Naive thymus-derived CD4-positive, alpha-beta T cell (primary cell): ENCODE data around the gene SOX21. TPM values are rescaled to one million over a fixed set of nuclear protein-coding genes. Genes with fewer than 3 reads are reported as not detected.

ENCODE experiments used
- ATAC-seq: fragments of 150-1000 bp; cut with Tn5 transposase; 2 replicates; pipeline ENCODE4 v1.10.0; 2021; ENCODE audit warnings: mild to moderate bottlenecking, moderate library complexity
- CTCF ChIA-PET: fragments of 350-600 bp; sonication (Branson Sonifier 250); formaldehyde crosslinking; loops from one replicate; lab custom pipeline; 2021; ENCODE audit warnings: antibody characterized with exemption; lab: Charles Lee
- POLR2A ChIA-PET: fragments of 350-600 bp; sonication (Branson Sonifier 250); formaldehyde crosslinking; loops from one replicate; lab custom pipeline; 2021; ENCODE audit warnings: antibody characterized with exemption, inconsistent platforms; lab: Charles Lee
- DNase-seq, 9 donors: peaks; one replicate each; pipeline versions ENCODE4 v3.0.0 to v3.0.0-alpha.2; 2020 to 2022; ENCODE audit warnings: mixed read lengths in 1 of 9
- H3K27ac ChIP-seq: one replicate; pipeline ENCODE4 v1.7.0; 2013; ENCODE audit warnings: mild to moderate bottlenecking, low read depth, low read length, moderate library complexity
- H3K27me3 ChIP-seq, 2 donors: one replicate each; pipeline ENCODE4 v1.7.0; 2013; ENCODE audit warnings: low read length in 2 of 2, mild to moderate bottlenecking in 2 of 2, moderate library complexity in 2 of 2; ENCODE audit not compliant: control insufficient read depth in 2 of 2, insufficient read depth in 2 of 2
- H3K36me3 ChIP-seq, 3 experiments: 1 replicate in 2 of 3; 2 replicates in 1 of 3; pipeline ENCODE4 v1.7.0; 2013; ENCODE audit warnings: low read length in 3 of 3, mild to moderate bottlenecking in 3 of 3, moderate library complexity in 1 of 3; ENCODE audit not compliant: insufficient read depth in 3 of 3, control insufficient read depth in 2 of 3
- H3K4me1 ChIP-seq, 2 donors: one replicate each; pipeline ENCODE4 v1.7.0; 2013; ENCODE audit warnings: low read length in 2 of 2, mild to moderate bottlenecking in 2 of 2, moderate library complexity in 1 of 2; ENCODE audit not compliant: control insufficient read depth in 2 of 2, insufficient read depth in 2 of 2
- H3K4me3 ChIP-seq: 2 replicates; pipeline ENCODE4 v1.7.0; 2013; ENCODE audit warnings: mild to moderate bottlenecking, low read length
- H3K9me3 ChIP-seq, 3 experiments: 1 replicate in 2 of 3; 2 replicates in 1 of 3; pipeline ENCODE4 v1.7.0; 2013; ENCODE audit warnings: low read length in 3 of 3; ENCODE audit not compliant: control insufficient read depth in 2 of 3
- H3K27ac Mint-ChIP-seq, 9 donors: one replicate each; pipeline ENCODE4 v1.8.0; 2020 to 2022; ENCODE audit warnings: mixed read lengths in 9 of 9, mild to moderate bottlenecking in 8 of 9, moderate library complexity in 5 of 9, inconsistent platforms in 2 of 9
- H3K27me3 Mint-ChIP-seq, 5 donors: one replicate each; pipeline ENCODE4 v1.8.0; 2021 to 2022; ENCODE audit warnings: mixed read lengths in 5 of 5, mild to moderate bottlenecking in 1 of 5
- H3K36me3 Mint-ChIP-seq, 5 donors: one replicate each; pipeline ENCODE4 v1.8.0; 2020 to 2022; ENCODE audit warnings: mixed read lengths in 5 of 5, mild to moderate bottlenecking in 3 of 5, inconsistent platforms in 1 of 5
- H3K4me1 Mint-ChIP-seq, 7 donors: one replicate each; pipeline ENCODE4 v1.8.0; 2020 to 2022; ENCODE audit warnings: mixed read lengths in 7 of 7, mild to moderate bottlenecking in 3 of 7, inconsistent platforms in 1 of 7
- H3K4me3 Mint-ChIP-seq, 10 donors: one replicate each; pipeline ENCODE4 v1.8.0; 2020 to 2022; ENCODE audit warnings: mild to moderate bottlenecking in 10 of 10, mixed read lengths in 10 of 10, moderate library complexity in 6 of 10, inconsistent platforms in 2 of 10
- H3K9me3 Mint-ChIP-seq, 11 donors: one replicate each; pipeline ENCODE4 v1.8.0; 2020 to 2022; ENCODE audit warnings: mixed read lengths in 11 of 11, mild to moderate bottlenecking in 4 of 11, inconsistent platforms in 1 of 11, moderate library complexity in 1 of 11
- intact Hi-C, 2 donors: fragments of 100-400 bp; cut with micrococcal nuclease; formaldehyde crosslinking; loops; one replicate each; pipeline ENCODE4 v1.15.1; 2023
- polyA plus RNA-seq, 2 donors: library from polyadenylated mRNA; unstranded; fragments of 300-500 nt; fragmentation: Illumina TruSeq; gene quantifications; one replicate each; pipeline ENCODE4 v1.2.3, GENCODE V29; 2021
- total RNA-seq, 6 experiments: library from RNA in 5 of 6; stranded (reverse) in 5 of 6; gene quantifications; 1 replicate in 5 of 6; 2 replicates in 1 of 6; pipeline ENCODE4 v1.2.3 and lab custom pipeline; 2021 to 2026

The SOX21 gene
- total and polyA plus RNA-seq, 7 experiments from 2014 or later: not detected

GRCh38 chr13:94716016-94716415 lies 3.7 kb upstream of the SOX21 start:
- H3K27ac ChIP-seq: no peak overlapping the region
- H3K4me1 ChIP-seq: no peaks in the 10 kb centered on the region
- Mint-ChIP-seq H3K4me3 (no peak overlapping the region), H3K27ac (no peak overlapping the region), H3K9me3 (peaks cover 0 to 3% (median 0%) of the 10 kb centered on the region in 11 donors), H3K36me3 (peaks cover 0 to 2% (median 0%) of the 10 kb centered on the region in 5 donors), H3K4me1 (peaks cover 0 to 14% (median 8%) of the 10 kb centered on the region in 7 donors), H3K27me3 (peaks cover 55 to 61% (median 59%) of the 10 kb centered on the region in 5 donors)
- ATAC-seq: no peak
- H3K4me3 ChIP-seq: no peak overlapping the region
- no peaks in the 10 kb centered on the region for H3K36me3 ChIP-seq
- no peak for DNase-seq
- intact Hi-C loops: no loop called here
- H3K9me3 ChIP-seq: no peaks in the 10 kb centered on the region
- ChIA-PET POLR2A (no interaction called here), CTCF (no interaction called here)
- H3K27me3 ChIP-seq: peaks cover 0 to 7% of the 10 kb centered on the region in 2 donors

GRCh38 chr13:94713561-94714182 lies 1.3 kb upstream of the SOX21 start:
- intact Hi-C loops: no loop called here
- peaks cover 0 to 32% (median 17%) of the 10 kb centered on the region in 7 donors for H3K4me1 Mint-ChIP-seq
- H3K4me3 Mint-ChIP-seq: peak overlapping the region; percentile 1 to 47 (median 31)
- no peak overlapping the region for H3K27ac Mint-ChIP-seq
- no peaks in the 10 kb centered on the region for H3K9me3 ChIP-seq
- H3K4me1 ChIP-seq: no peaks in the 10 kb centered on the region
- no peak overlapping the region for H3K4me3 ChIP-seq
- H3K36me3 Mint-ChIP-seq: peaks cover 0 to 4% (median 0%) of the 10 kb centered on the region in 5 donors
- ATAC-seq: no peak
- no peak overlapping the region for H3K27ac ChIP-seq
- no peaks in the 10 kb centered on the region for H3K36me3 ChIP-seq
- no peak for DNase-seq
- peaks cover 0 to 27% of the 10 kb centered on the region in 2 donors for H3K27me3 ChIP-seq
- CTCF ChIA-PET: no interaction called here
- POLR2A ChIA-PET: no interaction called here
- peaks cover 0 to 15% (median 3%) of the 10 kb centered on the region in 11 donors for H3K9me3 Mint-ChIP-seq
- peaks cover 65 to 76% (median 68%) of the 10 kb centered on the region in 5 donors for H3K27me3 Mint-ChIP-seq

- H3K27ac Mint-ChIP-seq: peak overlapping the region in 1 of 9 donors; percentile 42
- ChIA-PET POLR2A (no interaction called here), CTCF (no interaction called here)
- H3K4me3 Mint-ChIP-seq: peak overlapping the region in 6 of 10 donors; percentile 60 to 79 (median 68)
- peaks cover 0 to 22% (median 7%) of the 10 kb centered on the region in 11 donors for H3K9me3 Mint-ChIP-seq
- peaks cover 0 to 9% (median 0%) of the 10 kb centered on the region in 5 donors for H3K36me3 Mint-ChIP-seq
- H3K4me1 Mint-ChIP-seq: peaks cover 0 to 39% (median 20%) of the 10 kb centered on the region in 7 donors
- DNase-seq (no peak), ATAC-seq (peak; percentile 19)
- no peaks in the 10 kb centered on the region for H3K4me1 ChIP-seq
- peaks cover 0 to 27% of the 10 kb centered on the region in 2 donors for H3K27me3 ChIP-seq
- H3K4me3 ChIP-seq: no peak overlapping the region
- H3K9me3 ChIP-seq: peaks cover 0 to 5% (median 0%) of the 10 kb centered on the region in 3 experiments
- no peaks in the 10 kb centered on the region for H3K36me3 ChIP-seq
- peaks cover 69 to 80% (median 73%) of the 10 kb centered on the region in 5 donors for H3K27me3 Mint-ChIP-seq
- intact Hi-C loops: no loop called here
- H3K27ac ChIP-seq: no peak overlapping the region
These were observed 641 bp upstream of the SOX21 start for GRCh38 chr13:94712812-94713560.

- H3K27me3 Mint-ChIP-seq: peaks cover 72 to 82% (median 75%) of the 10 kb centered on the region in 5 donors
- no peak for ATAC-seq
- intact Hi-C loops: no loop called here
- POLR2A ChIA-PET: no interaction called here
- H3K4me1 ChIP-seq: no peaks in the 10 kb centered on the region
- H3K9me3 Mint-ChIP-seq: peaks cover 0 to 28% (median 7%) of the 10 kb centered on the region in 11 donors
- DNase-seq: no peak
- CTCF ChIA-PET: no interaction called here
- peak overlapping the region in 8 of 10 donors; percentile 56 to 79 (median 66) for H3K4me3 Mint-ChIP-seq
- no peak overlapping the region for H3K27ac Mint-ChIP-seq
- peaks cover 0 to 5% (median 0%) of the 10 kb centered on the region in 3 experiments for H3K9me3 ChIP-seq
- H3K4me1 Mint-ChIP-seq: peaks cover 10 to 46% (median 31%) of the 10 kb centered on the region in 7 donors
- peaks cover 2 to 37% of the 10 kb centered on the region in 2 donors for H3K27me3 ChIP-seq
- H3K36me3 ChIP-seq: no peaks in the 10 kb centered on the region
- peaks cover 0 to 9% (median 0%) of the 10 kb centered on the region in 5 donors for H3K36me3 Mint-ChIP-seq
- no peak overlapping the region for H3K27ac ChIP-seq
- H3K4me3 ChIP-seq: no peak overlapping the region
These were observed 621 bp downstream of the SOX21 start for GRCh38 chr13:94711561-94712286.

- Mint-ChIP-seq H3K27ac (no peak overlapping the region), H3K4me1 (peaks cover 10 to 53% (median 31%) of the 10 kb centered on the region in 7 donors), H3K4me3 (peak overlapping the region; percentile 12 to 79 (median 64)), H3K36me3 (peaks cover 0 to 9% (median 0%) of the 10 kb centered on the region in 5 donors), H3K9me3 (peaks cover 0 to 31% (median 8%) of the 10 kb centered on the region in 11 donors), H3K27me3 (peaks cover 72 to 82% (median 75%) of the 10 kb centered on the region in 5 donors)
- Histone ChIP-seq H3K4me1 (no peaks in the 10 kb centered on the region), H3K27me3 (peaks cover 4 to 44% of the 10 kb centered on the region in 2 donors), H3K9me3 (peaks cover 0 to 5% (median 0%) of the 10 kb centered on the region in 3 experiments), H3K27ac (no peak overlapping the region), H3K36me3 (no peaks in the 10 kb centered on the region), H3K4me3 (no peak overlapping the region)
- DNase-seq (no peak), ATAC-seq (peak; percentile 11)
- CTCF ChIA-PET: no interaction called here
- POLR2A ChIA-PET: no interaction called here
- intact Hi-C loops: no loop called here
These were observed 1.3 kb downstream of the SOX21 start for GRCh38 chr13:94710881-94711560.
